HCT116 (cell line): Measurements from ENCODE around the gene COMMD1. TPM values are rescaled to one million over a fixed set of nuclear protein-coding genes. Genes with fewer than 3 reads are reported as not detected.

Experiments
- ATAC-seq: fragments of 200-7000 bp; cut with Tn5 transposase; 2 replicates; pipeline ENCODE4 v1.9.1; 2020; ENCODE audit warnings: mild to moderate bottlenecking, moderate library complexity
- BruUV-seq: library from RNA; stranded (reverse); fragments of 400-500 nt; replicated peaks from 2 replicates; lab custom pipeline; 2021; lab: Mats Ljungman, UMichigan
- CTCF ChIA-PET: fragments of 300-600 bp; sonication (Branson Sonifier 250); formaldehyde crosslinking; loops from one replicate; lab custom pipeline; 2021; ENCODE audit warnings: antibody characterized with exemption; lab: Charles Lee
- POLR2A ChIA-PET: fragments of 300-600, 350-600 bp; sonication (Branson Sonifier 250); formaldehyde crosslinking; loops from one replicate; lab custom pipeline; 2021; ENCODE audit warnings: antibody characterized with exemption; lab: Charles Lee
- RAD21 ChIA-PET, 2 experiments: fragments of 300-600 bp; sonication (Branson Sonifier 250); formaldehyde crosslinking; loops; one replicate each; lab custom pipeline; 2023; ENCODE audit warnings: low total read pairs in 2 of 2; ENCODE audit not compliant: uncharacterized antibody in 2 of 2, unreplicated experiment in 2 of 2, low non-redundant PET in 1 of 2; lab: Charles Lee
- DNase-seq: peaks from one replicate; pipeline ENCODE4 v3.0.0-alpha.2; 2010; ENCODE audit warnings: low read depth, low spot score
- H2AFZ ChIP-seq: fragments of 200-600 bp; shearing (Covaris generic), sonication (generic); 2 replicates; pipeline ENCODE4 v1.6.1; 2017; ENCODE audit warnings: low read depth, mixed run types, mixed read lengths, antibody characterized with exemption, low read length; ENCODE audit not compliant: poor library complexity, severe bottlenecking
- H3K27ac ChIP-seq: 2 replicates; pipeline ENCODE4 v1.5.1; 2012; ENCODE audit warnings: low read depth, low read length
- H3K27me3 ChIP-seq: fragments of 200-600 bp; sonication (generic); 2 replicates; pipeline ENCODE4 v1.6.1; 2016; ENCODE audit warnings: mixed run types, low read length, mixed read lengths; ENCODE audit not compliant: insufficient read depth
- H3K36me3 ChIP-seq, 2 experiments: fragments of 200-500 bp in 1 of 2; fragments of 200-600 bp in 1 of 2; sonication (Bioruptor generic) in 1 of 2; sonication (generic) in 1 of 2; 2 replicates each; pipeline versions ENCODE4 v1.5.1 to v1.6.1; 2014 to 2016; ENCODE audit warnings: low read length in 2 of 2, inconsistent platforms in 1 of 2, mixed read lengths in 1 of 2, mixed run types in 1 of 2; ENCODE audit not compliant: insufficient read depth in 2 of 2, control insufficient read depth in 1 of 2
- H3K4me1 ChIP-seq, 2 experiments: fragments of 200-600 bp in 1 of 2; sonication (generic) in 1 of 2; 2 replicates each; pipeline versions ENCODE4 v1.5.1 to v1.6.1; 2012 to 2017; ENCODE audit warnings: low read length in 2 of 2, inconsistent platforms in 1 of 2, mild to moderate bottlenecking in 1 of 2, mixed read lengths in 1 of 2, mixed run types in 1 of 2, moderate library complexity in 1 of 2; ENCODE audit not compliant: insufficient read depth in 2 of 2, control insufficient read depth in 1 of 2
- H3K4me2 ChIP-seq: fragments of 200-600 bp; sonication (generic); 2 replicates; pipeline ENCODE4 v1.6.1; 2017; ENCODE audit warnings: mixed run types, low read length, mixed read lengths
- H3K4me3 ChIP-seq, 2 experiments: fragments of 200-600 bp in 1 of 2; sonication (generic) in 1 of 2; replicated peaks in 1 of 2; 2 replicates each; pipeline ENCODE4 v1.5.1; 2011 to 2016; ENCODE audit warnings: low read length in 2 of 2, control low read depth in 1 of 2, low read depth in 1 of 2, mild to moderate bottlenecking in 1 of 2, mixed read lengths in 1 of 2, mixed run types in 1 of 2
- H3K79me2 ChIP-seq: fragments of 200-600 bp; sonication (generic); 2 replicates; pipeline ENCODE4 v1.6.1; 2017; ENCODE audit warnings: mild to moderate bottlenecking, mixed run types, low read length, moderate library complexity, mixed read lengths; ENCODE audit not compliant: insufficient read depth
- H3K9ac ChIP-seq: fragments of 200-600 bp; sonication (generic); 2 replicates; pipeline ENCODE4 v1.6.1; 2016; ENCODE audit warnings: low read length, mixed read lengths
- H3K9me2 ChIP-seq: fragments of 200-600 bp; sonication (generic), shearing (Covaris generic); 2 replicates; pipeline ENCODE4 v1.6.1; 2017; ENCODE audit warnings: mixed run types, mild to moderate bottlenecking, moderate library complexity; ENCODE audit not compliant: insufficient read depth
- H3K9me3 ChIP-seq, 2 experiments: fragments of 200-500 bp in 1 of 2; fragments of 200-600 bp in 1 of 2; sonication (Bioruptor generic) in 1 of 2; sonication (generic) in 1 of 2; 2 replicates each; pipeline ENCODE4 v1.6.1; 2014 to 2017; ENCODE audit warnings: low read length in 2 of 2, mixed read lengths in 2 of 2, inconsistent platforms in 1 of 2, low read depth in 1 of 2, mild to moderate bottlenecking in 1 of 2, mixed run types in 1 of 2, moderate library complexity in 1 of 2; ENCODE audit not compliant: control insufficient read depth in 1 of 2, insufficient read depth in 1 of 2
- H4K20me1 ChIP-seq: fragments of 200-600 bp; sonication (generic), shearing (Covaris generic); 2 replicates; pipeline ENCODE4 v1.6.1; 2017; ENCODE audit warnings: mixed run types, mild to moderate bottlenecking, moderate library complexity; ENCODE audit not compliant: insufficient read depth
- ATF3 ChIP-seq: IDR thresholded peaks from 2 replicates; pipeline ENCODE4 v1.6.1; 2012
- CBX3 ChIP-seq: IDR thresholded peaks from 2 replicates; pipeline ENCODE4 v1.6.1; 2012; ENCODE audit warnings: low read depth
- CEBPB ChIP-seq: IDR thresholded peaks from 2 replicates; pipeline ENCODE4 v1.6.1; 2012; ENCODE audit warnings: low read depth
- EGR1 ChIP-seq: IDR thresholded peaks from 2 replicates; pipeline ENCODE4 v1.6.1; 2012; ENCODE audit warnings: low read depth
- JUND ChIP-seq: IDR thresholded peaks from 2 replicates; pipeline ENCODE4 v1.6.1; 2012
- MAX ChIP-seq: IDR thresholded peaks from 2 replicates; pipeline ENCODE4 v1.6.1; 2012
- POLR2AphosphoS5 ChIP-seq: IDR thresholded peaks from 2 replicates; pipeline ENCODE4 v1.6.1; 2011; ENCODE audit warnings: mild to moderate bottlenecking, low read depth, low read length, moderate library complexity
- REST ChIP-seq: IDR thresholded peaks from 2 replicates; pipeline ENCODE4 v1.6.1; 2012; ENCODE audit warnings: low read depth
- SIN3A ChIP-seq: IDR thresholded peaks from 2 replicates; pipeline ENCODE4 v1.6.1; 2012; ENCODE audit warnings: low read depth
- SP1 ChIP-seq: IDR thresholded peaks from 2 replicates; pipeline ENCODE4 v1.6.1; 2012; ENCODE audit warnings: low read depth
- SRF ChIP-seq: IDR thresholded peaks from 2 replicates; pipeline ENCODE4 v1.6.1; 2012; ENCODE audit warnings: low read depth
- TCF7L2 ChIP-seq: IDR thresholded peaks from 2 replicates; pipeline ENCODE4 v1.7.0; 2011; ENCODE audit warnings: borderline replicate concordance, inconsistent platforms; ENCODE audit not compliant: insufficient read depth, insufficient read length; ENCODE audit errors: extremely low read depth
- YY1 ChIP-seq: IDR thresholded peaks from 2 replicates; pipeline ENCODE4 v1.6.1; 2011; ENCODE audit warnings: low read length, low read depth, moderate library complexity, mild to moderate bottlenecking; ENCODE audit not compliant: insufficient replicate concordance; ENCODE audit errors: extremely low read depth
- ZFX ChIP-seq: fragments of 450-650 bp; IDR thresholded peaks from 2 replicates; pipeline ENCODE4 v1.6.1; 2017
- ZNF274 ChIP-seq: fragments of 200-500 bp; sonication (Bioruptor generic); IDR thresholded peaks from 2 replicates; pipeline ENCODE4 v1.6.1; 2014; ENCODE audit warnings: mild to moderate bottlenecking, low read depth, low read length, inconsistent platforms
- intact Hi-C: fragments of 100-400 bp; cut with micrococcal nuclease; formaldehyde crosslinking; loops from 2 replicates; pipeline ENCODE4 v1.10.0; 2022
- total RNA-seq: library from RNA; stranded (reverse); gene quantifications from one replicate; pipeline ENCODE4 v1.2.1, GENCODE V29; 2021; ENCODE audit not compliant: unreplicated experiment

COMMD1 gene
- total RNA-seq, 1 experiment from 2014 or later = 16.1 TPM

GRCh38 chr2:62101886-62102285 is 196.4 kb downstream of the COMMD1 start:
- POLR2A ChIA-PET = no interaction called here
- no peak overlapping the region for H3K27ac ChIP-seq
- no peak for ATAC-seq

GRCh38 chr2:62102402-62102920 is 197.0 kb downstream of the COMMD1 start:
- no TSS peak for BruUV-seq
- H3K27ac ChIP-seq = no peak overlapping the region
- H3K4me2 ChIP-seq = no peak overlapping the region
- POLR2A ChIA-PET = no interaction called here
- H3K79me2 ChIP-seq = no peaks in the 10 kb centered on the region
- H3K36me3 ChIP-seq = no peaks in the 10 kb centered on the region
- H3K4me3 ChIP-seq = no peak overlapping the region
- H3K27me3 ChIP-seq = no peaks in the 10 kb centered on the region
- CTCF ChIA-PET = no interaction called here
- ATAC-seq = no peak
- DNase-seq = no peak
- no peaks in the 10 kb centered on the region for H4K20me1 ChIP-seq
- RAD21 ChIA-PET = no interaction called here
- intact Hi-C loops = no loop called here
- H3K9me3 ChIP-seq = no peaks in the 10 kb centered on the region
- H3K9ac ChIP-seq = no peak overlapping the region
- no peaks in the 10 kb centered on the region for H3K4me1 ChIP-seq
- H2AFZ ChIP-seq = no peak overlapping the region
- H3K9me2 ChIP-seq = no peaks in the 10 kb centered on the region
- TF ChIP-seq TCF7L2 (no peak), YY1 (no peak), ZNF274 (no peak), POLR2AphosphoS5 (no peak), CEBPB (no peak), REST (no peak), ZFX (no peak), SIN3A (no peak), JUND (no peak), ATF3 (no peak)

More at GRCh38 chr2:62101886-62102285, 196.4 kb downstream of the COMMD1 start:
- H3K9me3 ChIP-seq = no peaks in the 10 kb centered on the region
- H2AFZ ChIP-seq = no peak overlapping the region
- no peak overlapping the region for H3K9ac ChIP-seq
- DNase-seq = no peak
- no TSS peak for BruUV-seq
- intact Hi-C loops = no loop called here
- CTCF ChIA-PET = no interaction called here
- TF ChIP-seq SRF = no peak
- TF ChIP-seq SP1 = no peak
- TF ChIP-seq ATF3 = no peak
- TF ChIP-seq MAX = no peak
- no peak for TF ChIP-seq JUND
- no peak for TF ChIP-seq EGR1
- no peak for TF ChIP-seq CBX3
- H3K36me3 ChIP-seq = no peaks in the 10 kb centered on the region
- H4K20me1 ChIP-seq = no peaks in the 10 kb centered on the region
- RAD21 ChIA-PET = no interaction called here
- no peaks in the 10 kb centered on the region for H3K9me2 ChIP-seq
- no peaks in the 10 kb centered on the region for H3K27me3 ChIP-seq
- H3K4me1 ChIP-seq = no peaks in the 10 kb centered on the region
- no peaks in the 10 kb centered on the region for H3K79me2 ChIP-seq
- H3K4me3 ChIP-seq = no peak overlapping the region
- H3K4me2 ChIP-seq = no peak overlapping the region
